GM12801 (cell line): ENCODE measurements around the gene IRF4.

Source experiments
- TF ChIP-seq, protein P1 (sequence below): IDR thresholded peaks from one replicate; pipeline ENCODE4 v1.5.1; 2011; ENCODE audit warnings: control low read depth; ENCODE audit not compliant: insufficient read length; ENCODE audit errors: extremely low read depth

The IRF4 gene

DNA sequence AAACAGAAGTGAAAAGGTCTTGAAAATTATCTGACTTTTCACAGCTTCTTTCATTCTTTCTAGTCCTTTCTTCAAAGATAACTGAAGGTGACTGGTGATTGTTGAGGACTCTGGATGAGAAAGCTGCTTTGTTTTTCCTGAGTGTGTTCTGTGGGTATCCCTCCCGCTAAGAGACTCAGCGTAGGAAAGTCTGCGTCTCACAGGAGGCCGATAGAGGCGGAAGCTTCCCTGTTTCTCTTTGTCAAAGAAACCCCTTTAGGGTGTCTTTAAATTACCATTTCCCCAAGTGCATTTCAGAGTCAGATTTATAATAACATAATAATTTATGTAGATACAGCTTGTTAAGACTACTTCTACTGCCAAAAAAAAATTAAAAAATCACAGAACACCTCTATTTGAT is 31.2 kb upstream of the IRF4 start:
- TF ChIP-seq, protein P1, sequence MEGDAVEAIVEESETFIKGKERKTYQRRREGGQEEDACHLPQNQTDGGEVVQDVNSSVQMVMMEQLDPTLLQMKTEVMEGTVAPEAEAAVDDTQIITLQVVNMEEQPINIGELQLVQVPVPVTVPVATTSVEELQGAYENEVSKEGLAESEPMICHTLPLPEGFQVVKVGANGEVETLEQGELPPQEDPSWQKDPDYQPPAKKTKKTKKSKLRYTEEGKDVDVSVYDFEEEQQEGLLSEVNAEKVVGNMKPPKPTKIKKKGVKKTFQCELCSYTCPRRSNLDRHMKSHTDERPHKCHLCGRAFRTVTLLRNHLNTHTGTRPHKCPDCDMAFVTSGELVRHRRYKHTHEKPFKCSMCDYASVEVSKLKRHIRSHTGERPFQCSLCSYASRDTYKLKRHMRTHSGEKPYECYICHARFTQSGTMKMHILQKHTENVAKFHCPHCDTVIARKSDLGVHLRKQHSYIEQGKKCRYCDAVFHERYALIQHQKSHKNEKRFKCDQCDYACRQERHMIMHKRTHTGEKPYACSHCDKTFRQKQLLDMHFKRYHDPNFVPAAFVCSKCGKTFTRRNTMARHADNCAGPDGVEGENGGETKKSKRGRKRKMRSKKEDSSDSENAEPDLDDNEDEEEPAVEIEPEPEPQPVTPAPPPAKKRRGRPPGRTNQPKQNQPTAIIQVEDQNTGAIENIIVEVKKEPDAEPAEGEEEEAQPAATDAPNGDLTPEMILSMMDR: no peak

GRCh38 chr6:360764-361373 is 30.7 kb upstream of the IRF4 start:
- TF ChIP-seq, protein P1: no peak

- TF ChIP-seq, protein P1: no peak
These were observed 30.0 kb upstream of the IRF4 start for GRCh38 chr6:361411-362132.

DNA sequence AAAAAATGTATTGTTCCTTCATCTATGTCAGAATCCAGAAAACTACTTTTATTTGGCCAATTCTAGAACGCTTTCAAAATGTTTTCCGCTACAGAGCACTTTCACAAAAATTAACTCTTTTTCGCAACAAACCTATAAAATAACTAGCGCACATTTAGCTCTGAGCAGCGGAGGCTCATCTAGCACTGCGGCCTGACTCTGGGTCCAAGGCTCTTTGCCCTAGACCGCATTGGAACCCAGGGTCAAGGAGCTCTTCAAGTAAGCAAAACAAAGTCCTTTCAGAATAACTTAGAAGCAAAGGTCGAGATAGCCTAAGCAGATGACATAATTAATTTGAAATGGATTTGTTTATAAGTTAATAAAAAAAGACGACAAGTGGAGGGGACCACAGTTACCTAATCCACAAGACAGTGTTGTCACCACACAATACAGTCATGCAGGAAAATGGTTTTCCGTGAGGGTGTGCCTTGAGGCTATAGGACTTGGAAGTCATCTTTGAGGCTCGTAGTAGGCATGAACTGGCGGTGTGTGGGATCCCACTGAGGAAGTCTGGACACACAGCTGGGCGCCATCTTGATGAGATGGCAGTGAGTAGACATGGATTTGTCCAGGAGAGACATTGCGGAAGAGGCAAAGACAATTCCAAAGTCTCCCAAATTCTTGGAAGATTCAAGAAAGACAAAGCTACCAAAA is 29.2 kb upstream of the IRF4 start:
- TF ChIP-seq, protein P1: no peak

- TF ChIP-seq, protein P1: no peak
These were observed 28.7 kb upstream of the IRF4 start for GRCh38 chr6:362924-363249.

- TF ChIP-seq, protein P1: no peak
These were observed 28.3 kb upstream of the IRF4 start for GRCh38 chr6:363291-363690.

- TF ChIP-seq, protein P1: no peak
These were observed 27.6 kb upstream of the IRF4 start for GRCh38 chr6:363909-364308.
